ENCODE data around the gene NCOA3.
"Not testable (repeated sequence)": the region's sequence is repeated elsewhere in the genome, so short reads cannot be mapped to it uniquely, and the experiment has no call there.

Gene NCOA3

GRCh38 chr20:47501482-47502270 lies at the start of gene NCOA3:
Gene NCOA3 (plus strand): TSS chr20:47501887. CDS start chr20:47622248, 120,361 bp downstream.
- peak; percentile 87 to 90 (median 90) for DNase-seq (ENCODE audit: low read depth in 3 of 3)

DNA sequence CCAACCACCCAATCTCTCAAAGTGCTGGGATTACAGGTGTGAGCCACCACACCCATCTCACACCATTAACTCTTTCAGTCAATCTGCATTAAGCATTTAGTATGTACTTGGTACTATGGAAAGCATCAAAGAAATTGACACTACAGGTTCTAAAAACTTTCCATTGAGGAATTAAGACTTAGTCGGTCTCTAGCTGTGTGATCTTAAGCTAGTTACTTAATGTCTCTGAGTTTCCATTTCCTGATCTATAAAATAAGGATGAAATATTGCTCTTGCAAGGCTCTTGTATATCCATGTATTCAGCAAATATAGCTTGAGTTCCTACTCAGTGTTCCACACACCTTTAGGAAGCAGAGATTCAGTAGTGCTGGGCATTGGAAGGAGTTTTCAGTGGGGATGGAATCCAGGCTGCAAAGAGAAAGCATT lies 48.9 kb upstream of the NCOA3 start:
- DNase-seq (ENCODE audit: low read depth in 3 of 3) = no peak

DNA sequence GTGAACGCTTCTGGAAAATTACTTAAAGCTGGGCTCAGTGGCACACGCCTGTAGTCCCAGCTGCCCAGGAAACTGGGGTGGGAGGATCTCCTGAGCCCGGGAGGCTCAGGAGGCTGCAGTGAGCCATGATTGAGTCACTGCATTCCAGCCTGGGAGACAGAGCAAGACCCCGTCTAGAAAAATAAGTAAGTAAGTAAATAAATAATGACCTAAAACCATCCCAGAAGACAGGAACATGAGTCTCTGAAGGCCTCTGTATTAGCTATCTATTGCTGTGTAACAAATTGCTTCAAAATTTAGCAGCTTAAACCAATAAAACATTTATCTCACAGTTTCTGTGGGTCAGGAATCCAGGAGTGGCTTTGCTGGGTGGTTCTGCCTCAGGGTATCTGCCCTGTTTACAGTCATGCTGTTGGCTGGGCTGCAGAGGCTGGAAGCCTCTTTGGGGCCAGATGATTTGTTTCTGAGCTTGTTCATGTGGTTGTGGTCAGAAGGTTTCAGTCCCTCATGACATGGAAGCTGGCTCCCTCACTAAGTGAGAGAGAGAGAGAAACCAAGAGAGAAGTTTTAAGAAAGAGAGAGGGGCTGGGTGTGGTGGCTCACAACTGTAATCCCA lies 48.4 kb upstream of the NCOA3 start:
- no peak for DNase-seq (ENCODE audit: low read depth in 3 of 3)

DNA sequence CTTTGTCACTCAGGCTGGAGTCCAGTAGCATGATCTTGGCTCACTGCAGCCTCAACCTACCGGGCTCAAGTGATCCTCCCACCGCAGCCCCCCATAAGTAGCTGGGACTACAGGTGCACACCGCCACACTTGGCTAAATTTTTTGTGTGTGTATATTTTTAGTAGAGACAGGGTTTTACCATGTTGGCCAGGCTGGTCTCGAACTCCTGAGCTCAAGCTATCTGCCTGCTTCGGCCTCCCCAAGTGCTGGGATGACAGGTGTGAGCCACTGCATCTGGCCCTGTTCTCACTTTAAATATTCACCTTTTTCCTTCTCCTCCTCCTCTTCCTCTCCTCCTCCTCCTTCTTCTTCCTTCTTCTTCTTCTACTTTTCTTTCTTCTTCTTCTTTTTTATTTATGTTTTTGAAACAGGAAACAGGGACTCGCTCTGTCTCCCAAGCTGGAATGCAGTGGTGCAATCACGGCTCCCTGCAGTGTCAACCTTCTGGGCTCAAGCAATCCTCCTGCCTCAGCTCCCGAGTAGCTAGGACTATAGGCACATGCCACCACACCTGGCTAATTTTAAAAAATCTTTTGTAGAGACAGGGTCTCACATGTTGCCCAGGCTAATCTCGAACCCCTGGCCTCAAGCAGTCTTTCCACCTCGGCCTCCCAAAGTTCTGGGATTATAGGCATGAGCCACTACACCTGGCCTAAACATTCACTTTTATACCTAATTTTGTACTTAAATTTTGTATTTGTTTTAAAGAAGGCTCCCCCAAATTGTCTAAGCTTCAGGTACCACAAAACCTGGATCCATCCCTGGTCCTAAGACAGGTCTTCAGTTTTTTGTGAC lies 47.2 kb upstream of the NCOA3 start:
- no peak for DNase-seq (ENCODE audit: low read depth in 3 of 3)

DNA sequence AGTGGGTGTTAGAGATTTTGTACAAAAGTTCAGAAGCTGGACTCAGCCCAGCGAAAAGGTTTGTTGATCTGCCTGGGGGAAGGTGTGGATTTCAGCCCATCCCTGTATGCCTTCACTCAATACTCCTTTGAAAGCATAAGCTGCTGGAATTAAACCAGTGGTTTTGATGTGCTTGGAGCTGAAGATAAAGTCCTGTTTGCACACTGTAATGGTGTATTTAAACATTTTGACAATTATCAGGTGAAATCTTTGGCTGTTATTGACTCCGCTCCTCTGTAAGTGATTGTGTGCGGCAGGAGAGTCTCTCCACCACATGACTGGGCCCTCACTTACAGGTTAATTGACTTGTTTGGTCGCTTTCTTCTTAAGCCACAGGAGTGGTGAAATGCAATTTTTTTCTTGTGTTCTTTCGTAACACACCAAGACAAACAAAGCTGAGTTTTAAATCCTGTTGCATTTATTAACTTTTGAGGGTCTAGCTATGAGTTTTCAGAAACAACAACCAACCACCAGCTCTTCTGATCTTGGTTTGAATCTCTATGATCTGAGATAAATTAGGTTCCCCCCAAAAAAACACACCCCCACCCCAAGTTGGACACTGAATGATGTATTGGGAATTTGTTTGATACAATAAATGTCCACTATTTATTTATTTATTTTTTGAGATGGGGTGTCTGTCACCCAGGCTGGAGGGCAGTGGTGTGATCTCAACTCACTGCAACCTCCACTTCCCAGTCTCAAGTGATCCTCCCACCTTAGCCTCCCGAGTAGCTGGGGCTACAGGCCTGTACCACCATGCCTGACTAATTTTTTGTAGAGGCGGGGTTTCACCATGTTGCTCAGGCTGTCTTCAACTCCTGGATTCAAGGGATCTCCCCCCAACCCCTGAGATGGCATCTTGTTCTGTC lies 46.3 kb upstream of the NCOA3 start:
- no peak for DNase-seq (ENCODE audit: low read depth in 3 of 3)

DNA sequence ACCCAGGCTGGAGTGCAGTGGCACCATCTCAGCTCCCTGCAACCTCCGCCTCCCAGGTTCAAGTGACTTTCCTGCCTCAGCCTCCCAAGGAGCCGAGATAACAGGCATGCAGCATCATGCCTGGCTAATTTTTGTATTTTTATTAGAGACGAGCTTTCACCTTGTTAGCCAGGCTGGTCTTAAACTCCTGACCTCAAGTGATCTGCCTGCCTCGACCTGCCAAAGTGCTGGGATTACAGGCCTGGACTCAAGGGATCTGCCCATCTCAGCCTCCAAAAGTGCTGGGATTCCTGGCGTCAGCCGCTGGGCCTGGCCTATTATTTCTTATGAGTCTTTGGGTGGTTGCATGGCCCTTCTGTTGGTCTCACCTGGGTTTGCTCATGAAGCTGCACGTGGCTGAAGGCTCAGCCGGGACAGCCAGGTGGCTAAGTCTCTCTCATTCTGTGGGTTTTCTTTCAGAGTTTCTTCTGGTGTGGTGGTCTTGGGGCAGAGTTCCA lies 45.6 kb upstream of the NCOA3 start:
- DNase-seq (ENCODE audit: low read depth in 3 of 3) = no peak

DNA sequence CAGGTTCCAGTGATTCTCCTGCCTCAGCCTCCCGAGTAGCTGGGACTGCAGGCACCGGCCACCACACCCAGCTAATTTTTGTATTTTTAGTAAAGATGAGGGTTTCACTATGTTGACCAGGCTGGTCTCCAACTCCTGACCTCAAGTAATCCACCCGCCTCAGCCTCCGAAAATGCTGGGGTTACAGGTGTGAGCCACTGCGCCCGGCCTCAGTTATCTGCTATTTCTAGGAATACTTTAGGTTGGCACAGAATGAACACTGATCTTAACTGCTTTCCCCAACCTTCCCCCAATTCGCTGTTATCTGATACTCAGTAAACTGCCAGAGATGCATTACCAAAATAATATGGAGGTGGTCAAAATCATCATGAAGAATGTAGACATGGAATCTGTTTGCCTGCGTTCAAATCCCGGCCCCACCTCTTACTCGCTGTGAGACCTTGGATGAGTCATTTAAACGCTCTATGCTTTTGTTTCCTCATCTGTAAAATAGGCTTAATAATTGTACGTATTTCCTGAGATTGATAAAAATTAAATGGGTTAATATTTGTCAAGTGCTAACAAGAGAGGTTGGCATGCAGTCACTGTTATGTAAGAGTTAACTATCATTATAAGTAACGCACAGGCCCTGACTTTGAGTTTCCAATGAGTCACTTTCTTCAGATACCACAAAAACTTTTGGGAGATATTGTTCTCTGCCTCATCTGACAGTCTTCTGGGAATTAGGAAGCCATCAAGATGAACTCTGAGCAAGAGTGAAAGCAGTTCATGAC lies 44.5 kb upstream of the NCOA3 start:
- no peak for DNase-seq (ENCODE audit: low read depth in 3 of 3)

DNA sequence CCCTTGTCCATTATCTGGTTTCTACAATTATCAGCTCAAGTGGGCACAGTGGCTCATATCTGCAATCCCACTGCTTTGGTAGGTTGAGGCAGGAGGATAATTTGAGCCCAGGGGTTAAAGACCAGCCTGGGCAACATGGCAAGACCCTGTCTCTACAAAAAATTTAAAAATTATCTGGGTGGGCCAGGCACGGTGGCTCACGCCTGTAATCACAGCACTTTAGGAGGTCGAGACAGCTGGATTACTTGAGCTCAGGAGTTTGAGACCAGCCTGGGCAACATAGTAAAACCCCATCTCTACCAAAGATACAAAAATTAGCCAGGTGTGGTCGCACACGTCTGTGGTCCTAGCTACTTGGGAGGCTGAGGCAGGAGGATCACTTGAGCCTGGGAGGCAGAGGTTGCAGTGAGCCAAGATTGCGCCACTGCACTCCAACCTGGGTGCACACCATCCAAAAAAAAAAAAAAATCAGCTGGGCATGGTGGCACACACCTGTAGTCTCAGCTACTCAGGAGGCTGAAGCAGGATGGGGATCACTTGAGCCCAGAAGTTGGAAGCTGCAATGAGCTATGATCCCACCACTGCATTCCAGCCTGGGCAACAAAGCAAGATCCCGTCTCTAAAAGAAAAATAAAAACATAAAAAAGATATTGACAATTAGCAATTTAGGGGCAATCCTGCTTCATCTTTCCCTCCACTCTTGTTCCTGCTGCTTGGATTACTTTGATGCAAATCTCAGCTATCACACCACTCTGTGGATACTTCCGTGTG lies 43.2 kb upstream of the NCOA3 start:
- DNase-seq (ENCODE audit: low read depth in 3 of 3) = not testable (repeated sequence)

DNA sequence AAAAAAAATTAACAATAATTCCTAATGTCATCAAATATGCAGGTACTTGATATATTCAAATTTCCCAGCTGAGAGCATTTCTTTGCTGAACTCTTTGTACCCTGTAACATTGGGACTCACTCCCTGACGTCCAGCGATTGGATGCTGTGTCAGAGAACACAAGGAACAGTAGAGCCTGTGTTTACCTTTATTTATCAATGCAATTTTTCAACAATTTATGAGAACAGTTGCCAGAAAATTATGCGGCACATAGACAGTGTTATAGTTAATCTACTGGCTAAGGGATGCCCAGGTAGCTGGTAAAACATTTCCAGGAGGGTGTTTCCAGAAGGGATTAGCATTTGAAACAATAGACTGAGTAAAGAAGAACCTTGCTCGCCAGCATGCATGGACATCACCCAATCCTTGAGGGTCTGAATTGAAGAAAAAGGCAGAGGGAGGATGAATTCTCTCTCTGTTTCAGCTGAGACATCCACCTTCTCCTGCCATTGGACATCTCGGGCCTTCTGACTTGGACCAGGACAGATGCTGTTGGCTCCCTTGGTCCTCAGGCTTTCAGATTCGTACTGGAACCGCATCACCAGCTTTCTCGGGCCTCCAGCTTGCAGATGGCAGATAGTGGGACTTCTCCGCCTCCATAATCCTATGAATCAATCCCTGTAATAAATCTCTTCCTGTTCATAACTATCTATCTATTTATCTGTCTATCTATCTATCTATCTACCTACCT lies 42.2 kb upstream of the NCOA3 start:
- no peak for DNase-seq (ENCODE audit: low read depth in 3 of 3)

DNA sequence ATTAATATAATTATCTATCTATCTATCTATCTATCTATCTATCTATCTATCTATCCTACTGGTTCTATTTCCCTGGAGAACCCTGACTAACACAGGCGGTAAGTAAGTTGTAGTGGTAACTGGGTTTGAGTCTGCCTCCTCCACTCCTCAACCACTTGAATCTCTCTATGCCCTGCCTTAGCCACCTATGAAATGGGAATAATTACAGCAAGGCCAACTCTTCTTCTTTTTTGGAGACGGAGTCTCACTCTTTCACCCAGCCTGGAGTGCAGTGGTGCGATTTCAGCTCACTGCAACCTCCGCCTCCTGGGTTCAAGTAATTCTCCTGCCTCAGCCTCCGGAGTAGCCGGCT lies 41.0 kb upstream of the NCOA3 start:
- DNase-seq (ENCODE audit: low read depth in 3 of 3) = not testable (repeated sequence)

- no peak for DNase-seq (ENCODE audit: low read depth in 3 of 3)
Observed at GRCh38 chr20:47461120-47461685, 40.5 kb upstream of the NCOA3 start.

DNA sequence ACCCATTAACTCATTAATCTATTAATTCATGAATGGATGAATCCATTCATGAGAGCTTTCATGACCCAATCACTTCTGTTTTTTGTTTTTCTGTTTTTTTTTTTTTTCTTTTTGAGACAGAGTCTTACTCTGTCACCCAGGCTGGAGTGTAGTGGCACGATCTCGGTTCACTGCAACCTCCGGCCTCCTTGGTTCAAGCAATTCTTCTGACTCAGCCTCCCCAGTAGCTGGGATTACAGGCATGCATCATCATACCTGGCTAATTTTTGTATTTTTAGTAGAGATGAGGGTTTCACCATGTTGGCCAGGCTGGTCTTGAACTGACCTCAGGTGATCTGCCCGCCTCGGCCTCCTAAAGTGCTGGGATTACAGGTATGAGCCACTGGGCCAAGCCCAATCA lies 39.8 kb upstream of the NCOA3 start:
- DNase-seq (ENCODE audit: low read depth in 3 of 3) = not testable (repeated sequence)

DNA sequence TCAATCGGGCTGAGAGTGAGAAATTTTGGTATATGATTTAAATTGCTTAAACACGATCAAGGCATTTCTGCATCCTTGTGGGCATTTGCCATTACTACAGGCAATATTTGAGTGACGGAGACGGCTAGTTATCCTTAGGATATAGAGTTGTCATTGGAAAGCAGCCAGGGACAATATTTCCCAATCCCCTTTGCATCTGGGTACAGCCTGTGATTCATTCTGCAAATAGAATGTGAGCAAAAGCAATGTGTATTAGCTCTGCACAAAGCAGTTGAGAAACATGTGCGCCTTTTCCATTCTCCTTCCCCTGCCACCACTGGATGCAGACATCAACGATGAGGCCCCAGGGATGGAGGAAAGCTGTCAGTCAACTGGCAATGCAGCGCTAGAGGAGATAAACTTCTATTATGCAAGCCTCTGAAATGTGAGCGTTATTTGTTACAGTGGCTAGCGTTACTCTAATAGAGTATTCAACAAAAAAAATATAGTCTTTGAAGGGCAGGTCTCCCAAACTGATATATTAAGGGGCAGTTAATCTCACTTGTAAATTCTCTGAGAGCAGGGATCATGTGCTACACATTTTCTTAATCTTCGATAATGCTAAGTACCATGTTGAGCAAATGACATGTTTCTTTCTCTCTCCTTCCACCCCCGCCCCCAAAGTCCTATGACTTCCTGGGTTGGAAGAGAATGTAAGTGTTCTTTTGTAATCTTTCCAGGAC lies 37.1 kb upstream of the NCOA3 start:
- no peak for DNase-seq (ENCODE audit: low read depth in 3 of 3)

- DNase-seq (ENCODE audit: low read depth in 3 of 3) = no peak
Observed at GRCh38 chr20:47465335-47466090, 36.2 kb upstream of the NCOA3 start.

- no peak for DNase-seq (ENCODE audit: low read depth in 3 of 3)
Observed at GRCh38 chr20:47466213-47466612, 35.5 kb upstream of the NCOA3 start.

DNA sequence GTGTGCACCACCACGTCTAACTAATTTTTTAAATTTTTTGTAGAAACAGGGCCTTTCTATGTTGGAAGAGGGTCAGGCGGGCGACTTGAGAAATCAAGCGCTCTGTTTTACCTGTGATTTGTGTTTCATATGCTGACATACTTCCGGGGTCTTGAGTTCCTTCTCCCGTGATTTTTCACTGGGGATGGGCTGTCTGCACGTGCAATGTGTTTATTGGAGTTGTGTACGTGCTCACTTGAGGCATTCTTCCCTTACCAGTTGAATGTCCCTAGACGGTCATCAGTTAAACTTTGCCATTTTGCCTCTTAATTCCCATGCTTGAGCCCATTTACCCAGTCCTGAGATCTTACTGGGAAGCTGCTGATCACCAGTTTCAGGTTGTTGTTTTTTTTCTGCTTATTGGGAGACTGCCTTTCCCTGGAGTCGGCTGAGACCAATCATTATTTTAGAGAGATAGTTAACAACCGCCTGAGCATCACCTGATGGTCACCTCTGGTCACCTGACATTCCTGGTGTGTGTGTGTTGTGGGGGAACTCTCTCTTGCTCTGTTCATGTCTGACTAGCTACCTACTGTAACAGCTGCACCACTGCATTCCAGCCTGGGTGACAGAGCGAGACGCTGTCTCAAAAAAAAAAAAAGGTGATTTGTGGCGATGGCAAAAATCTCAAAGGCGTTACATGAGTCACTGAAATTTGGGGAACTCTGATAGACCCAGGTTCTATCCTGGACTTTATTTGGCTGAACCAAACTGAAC lies 34.8 kb upstream of the NCOA3 start:
- DNase-seq (ENCODE audit: low read depth in 3 of 3) = no peak

Data from stimulated activated CD4-positive, alpha-beta T cell treated with anti-CD3 and anti-CD28 coated beads, TNF-alpha, amount 100 ng/mL, for 4 hours (primary cell).